ENCODE results near the gene STIM1.
"Not testable (repeated sequence)": the region's sequence is repeated elsewhere in the genome, so short reads cannot be mapped to it uniquely, and the experiment has no call there.

The STIM1 gene

DNA sequence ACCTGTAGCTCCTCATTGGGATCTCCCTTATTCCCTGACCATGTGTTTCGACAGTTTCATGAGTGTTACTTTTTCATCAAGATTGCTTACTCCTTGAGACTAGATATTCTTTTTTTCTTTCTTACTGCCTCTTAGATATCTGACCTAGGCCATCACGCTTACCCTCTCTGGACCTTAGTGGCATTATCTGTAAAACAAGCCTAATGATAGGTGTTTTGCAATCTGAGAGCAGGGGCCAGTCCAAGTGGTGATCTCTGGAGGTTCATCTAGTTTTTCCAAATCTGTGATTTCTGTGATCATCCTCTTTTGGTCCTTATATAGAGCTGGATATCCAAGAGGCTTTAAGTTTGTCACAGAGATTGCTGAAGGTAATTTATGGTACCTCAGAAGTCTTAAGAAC, 34.5 kb downstream of the STIM1 start:
- DNase-seq, result no peak

- DNase-seq, result no peak
These were observed 35.3 kb downstream of the STIM1 start for GRCh38 chr11:3890806-3891205.

- no peak for DNase-seq
These were observed 36.3 kb downstream of the STIM1 start for GRCh38 chr11:3891751-3892150.

DNA sequence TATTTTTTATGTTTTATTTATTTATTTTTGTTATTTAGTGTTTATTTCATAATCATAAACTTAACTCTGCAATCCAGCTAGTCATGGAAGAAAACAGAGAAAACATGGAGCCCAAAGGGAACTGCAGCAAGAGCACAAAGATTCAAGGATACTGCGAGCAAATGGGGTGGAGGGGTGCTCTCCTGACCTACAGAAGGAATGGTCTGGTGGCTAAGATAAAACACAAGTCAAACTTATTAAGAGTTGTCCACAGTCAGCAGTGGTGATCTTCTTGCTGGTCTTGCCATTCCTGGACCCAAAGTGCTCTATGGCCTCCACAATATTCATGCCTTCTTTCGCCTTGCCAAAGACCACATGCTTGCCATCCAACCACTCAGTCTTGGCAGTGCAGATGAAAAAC, 36.7 kb downstream of the STIM1 start:
- no peak for DNase-seq

- no peak for DNase-seq
These were observed 37.8 kb downstream of the STIM1 start for GRCh38 chr11:3893311-3893710.

GRCh38 chr11:3894128-3894731, 38.8 kb downstream of the STIM1 start:
- no peak for DNase-seq

GRCh38 chr11:3896644-3897043, 41.2 kb downstream of the STIM1 start:
- DNase-seq, result no peak

GRCh38 chr11:3900230-3900629, 44.8 kb downstream of the STIM1 start:
- DNase-seq, result not testable (repeated sequence)

GRCh38 chr11:3901249-3902025, 46.0 kb downstream of the STIM1 start:
- no peak for DNase-seq

DNA sequence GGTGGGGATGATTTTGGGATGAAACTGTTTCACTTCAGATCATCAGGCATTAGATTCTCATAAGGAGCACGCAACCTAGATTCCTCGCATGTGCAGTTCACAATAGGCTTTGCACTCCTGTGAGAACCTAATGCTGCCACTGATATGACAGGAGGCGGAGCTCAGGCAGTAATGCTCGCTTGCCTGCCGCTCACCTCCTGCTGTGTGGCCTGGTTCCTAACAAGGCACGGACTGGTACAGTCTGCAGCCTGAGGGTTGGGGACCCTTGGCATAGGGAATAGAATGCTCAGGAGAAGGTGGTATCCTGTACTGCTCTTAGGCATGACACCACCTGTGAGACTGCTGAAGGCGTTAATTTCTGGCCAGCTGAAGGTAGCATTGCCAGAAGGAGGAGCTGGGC, 47.0 kb downstream of the STIM1 start:
- DNase-seq, result no peak

DNA sequence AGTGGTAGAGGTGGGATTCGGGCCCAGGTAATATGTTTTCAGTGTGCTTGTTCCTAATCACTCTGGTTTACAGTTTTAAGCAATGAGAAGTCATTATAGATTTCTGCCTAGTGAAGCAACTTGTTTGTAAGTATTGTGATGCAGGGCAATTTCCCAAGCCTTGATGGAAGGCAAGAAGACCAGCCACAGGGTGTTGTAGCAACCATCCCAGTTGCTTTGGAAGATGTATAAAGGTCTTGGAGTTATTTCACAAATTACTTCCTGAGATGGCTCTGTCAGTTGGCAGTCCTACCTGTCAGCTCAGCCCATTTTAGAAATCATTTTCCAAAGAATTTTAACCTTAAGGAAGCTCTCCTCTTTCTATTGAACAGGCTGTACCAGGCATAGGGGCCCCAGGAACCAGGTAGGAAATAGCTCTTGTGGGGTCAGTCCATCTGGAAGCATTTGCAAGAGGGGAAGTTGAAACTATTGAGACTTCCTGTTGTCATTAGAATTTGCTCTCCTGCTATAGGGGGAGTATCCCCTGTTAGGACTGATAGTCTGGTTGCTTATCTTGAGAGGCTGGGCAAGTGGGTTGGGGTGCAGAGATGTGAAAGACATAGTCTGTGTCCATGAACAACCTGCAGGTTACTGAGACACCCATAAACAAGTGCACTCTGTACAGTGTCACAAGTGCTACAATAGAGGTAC, 47.9 kb downstream of the STIM1 start:
- DNase-seq, result no peak

DNA sequence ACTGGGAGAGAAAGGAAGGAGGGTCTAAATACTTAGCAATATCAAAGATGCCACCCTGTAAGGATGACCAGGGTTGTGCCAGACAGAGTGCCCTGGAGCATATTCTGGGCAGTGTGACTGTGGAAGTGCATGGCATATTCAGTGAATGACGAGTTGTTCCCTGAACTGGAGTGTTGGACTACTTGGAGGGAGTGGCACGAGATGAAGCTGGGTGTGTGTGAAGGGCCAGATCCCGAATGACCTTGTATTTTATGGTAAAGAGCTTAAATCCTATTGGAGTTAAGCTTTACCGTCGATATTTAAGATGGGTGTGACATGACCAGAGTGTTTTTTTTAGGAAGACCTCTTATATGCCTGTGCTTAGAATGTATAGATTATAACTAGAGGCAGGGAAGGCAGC, 48.8 kb downstream of the STIM1 start:
- no peak for DNase-seq

DNA sequence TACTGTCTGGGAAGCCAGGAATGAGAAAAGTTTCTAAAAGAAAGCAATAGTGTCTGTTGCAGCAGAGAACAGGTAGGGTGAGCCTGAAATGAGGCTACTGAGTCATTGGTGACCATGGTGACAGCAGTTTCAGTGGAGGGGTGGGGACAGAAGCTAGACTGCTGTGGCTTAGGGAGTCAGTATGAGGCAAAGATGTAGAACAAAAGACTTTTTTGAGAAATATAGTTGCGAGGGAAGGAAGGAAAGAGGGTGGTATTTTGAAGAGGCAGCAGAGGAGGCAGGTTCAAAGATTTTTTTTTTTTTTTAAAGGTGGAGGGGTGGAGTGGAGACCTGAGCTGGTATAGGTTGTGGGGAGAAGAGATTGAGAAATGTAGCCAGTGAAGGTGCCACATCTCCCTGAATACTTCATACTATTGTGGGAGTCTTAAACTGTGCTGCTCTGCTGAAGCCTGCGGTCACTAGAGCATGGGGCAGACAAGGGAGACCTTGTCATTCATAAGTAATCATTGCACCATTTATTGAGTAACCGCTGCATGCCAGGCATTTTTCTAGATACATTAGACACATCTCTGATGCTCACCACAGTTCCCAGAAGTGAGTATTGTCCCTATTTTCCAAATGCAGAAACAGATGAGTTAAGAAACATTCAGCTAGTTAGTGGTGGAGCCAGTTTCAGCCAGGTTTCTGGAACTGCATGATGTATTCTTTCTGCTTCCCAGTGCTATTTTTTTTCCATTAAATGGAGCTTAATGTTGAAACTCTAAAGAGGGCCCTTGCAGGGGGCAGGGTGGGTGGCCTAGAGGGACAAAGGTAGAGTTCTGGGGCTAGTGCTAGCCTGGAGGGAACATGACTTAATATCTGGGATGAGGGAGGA, 49.9 kb downstream of the STIM1 start:
- DNase-seq, result no peak

DNA sequence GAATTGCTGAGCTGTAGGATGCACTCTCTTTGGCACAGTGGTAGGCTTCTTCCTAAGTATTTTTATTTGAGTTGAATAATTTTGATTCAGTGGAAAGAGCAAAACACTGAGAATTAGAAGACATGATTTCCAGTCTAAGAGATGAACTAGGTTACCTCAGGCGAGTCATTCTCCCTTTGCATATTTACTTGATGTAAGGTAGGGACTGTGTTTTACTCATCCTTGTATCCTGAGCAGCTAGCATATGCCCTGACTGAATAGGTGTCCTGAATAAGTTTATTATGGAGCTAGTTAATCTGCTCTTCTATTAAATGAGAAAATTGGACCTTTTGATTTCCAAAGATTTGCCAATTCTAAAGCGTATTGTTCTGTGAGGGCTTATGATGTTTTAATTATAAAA, 50.7 kb downstream of the STIM1 start:
- no peak for DNase-seq

GRCh38 chr11:3907590-3907989, 52.1 kb downstream of the STIM1 start:
- DNase-seq, result no peak

DNA sequence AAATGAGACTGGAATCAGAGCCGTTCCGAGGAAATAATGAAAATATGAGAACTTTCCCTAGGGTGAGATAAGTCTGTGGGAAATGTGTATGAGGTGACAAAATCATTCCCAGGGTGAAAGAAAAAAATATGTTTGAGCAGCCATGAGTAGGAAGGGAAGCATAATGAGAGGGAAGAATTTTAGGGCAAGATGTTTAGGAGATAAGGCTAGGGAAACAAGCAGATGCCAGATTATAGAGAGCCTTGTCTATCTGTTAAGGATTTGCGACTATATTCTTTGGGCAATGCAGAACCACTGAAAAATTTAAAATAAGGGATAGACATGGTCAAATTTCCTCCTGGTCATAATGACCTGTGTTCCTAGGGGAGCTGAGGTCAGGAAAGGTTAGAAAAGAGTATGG, 54.4 kb downstream of the STIM1 start:
- no peak for DNase-seq

DNA sequence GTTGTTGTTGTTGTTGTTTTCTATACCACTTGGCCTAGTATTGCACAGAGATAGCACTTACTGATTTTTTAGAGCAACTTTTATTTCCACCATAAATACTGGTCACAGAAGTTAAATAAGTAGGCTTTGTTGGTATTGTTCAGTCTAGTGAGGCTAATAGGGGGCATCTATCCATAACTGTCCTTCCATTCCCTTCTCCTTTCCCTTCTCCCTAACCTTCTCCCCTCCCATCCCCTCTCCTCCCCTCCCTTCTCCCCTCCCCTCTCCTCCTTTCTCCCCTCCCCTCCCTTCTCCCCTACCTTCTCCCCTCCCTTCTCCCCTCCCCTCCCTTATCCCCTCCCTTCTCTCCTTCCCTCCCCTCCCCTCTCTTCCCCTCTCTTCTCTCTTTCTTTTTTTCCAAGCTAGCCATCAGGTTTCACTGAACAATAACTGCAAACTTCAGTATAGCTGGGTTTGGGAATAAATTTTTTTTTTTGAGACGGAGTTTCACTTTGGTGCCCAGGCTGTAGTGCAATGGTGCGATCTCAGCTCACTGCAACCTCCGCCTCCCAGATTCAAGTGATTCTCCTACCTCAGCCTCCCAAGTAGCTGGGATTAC, 56.5 kb downstream of the STIM1 start:
- DNase-seq, result no peak

GRCh38 chr11:3913921-3914320, 58.5 kb downstream of the STIM1 start:
- no peak for DNase-seq

DNA sequence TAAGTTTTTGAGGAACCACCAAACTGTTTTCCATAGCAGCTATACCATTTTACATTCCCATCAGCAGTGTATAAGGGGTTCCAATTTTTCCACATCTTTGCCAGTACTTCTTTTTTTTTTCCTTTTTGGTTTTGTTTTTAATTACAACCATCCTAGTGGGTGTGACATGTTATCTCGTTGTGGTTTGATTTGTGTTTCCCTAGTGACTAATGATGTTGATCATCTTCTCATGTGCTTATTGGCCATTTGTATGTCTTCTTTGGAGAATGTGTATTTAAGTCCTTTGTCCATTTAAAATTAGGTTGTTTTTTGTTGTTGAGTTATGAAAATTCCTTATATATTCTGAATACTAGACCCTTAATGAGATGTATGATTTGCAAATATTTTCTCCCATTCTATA, 59.3 kb downstream of the STIM1 start:
- DNase-seq, result no peak

DNA sequence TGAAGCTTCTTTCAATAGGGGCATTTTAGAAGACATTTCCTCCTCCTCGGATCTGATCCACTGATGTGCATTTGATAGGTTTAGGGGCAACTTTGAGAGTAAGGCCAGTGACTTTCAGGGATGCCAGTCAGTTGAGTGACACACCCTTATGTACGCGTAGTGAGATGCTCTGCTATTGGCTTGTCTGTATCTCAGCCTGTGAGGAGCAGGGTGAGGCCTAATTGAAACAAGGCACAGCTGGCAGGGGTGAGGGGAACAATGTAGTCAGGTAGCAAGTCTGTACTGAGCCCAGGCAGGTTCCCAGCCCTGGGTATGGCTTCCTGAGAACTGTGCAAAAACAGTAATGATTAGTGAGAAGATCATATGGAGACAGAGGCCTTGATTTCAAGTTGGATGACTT, 61.5 kb downstream of the STIM1 start:
- DNase-seq, result no peak

DNA sequence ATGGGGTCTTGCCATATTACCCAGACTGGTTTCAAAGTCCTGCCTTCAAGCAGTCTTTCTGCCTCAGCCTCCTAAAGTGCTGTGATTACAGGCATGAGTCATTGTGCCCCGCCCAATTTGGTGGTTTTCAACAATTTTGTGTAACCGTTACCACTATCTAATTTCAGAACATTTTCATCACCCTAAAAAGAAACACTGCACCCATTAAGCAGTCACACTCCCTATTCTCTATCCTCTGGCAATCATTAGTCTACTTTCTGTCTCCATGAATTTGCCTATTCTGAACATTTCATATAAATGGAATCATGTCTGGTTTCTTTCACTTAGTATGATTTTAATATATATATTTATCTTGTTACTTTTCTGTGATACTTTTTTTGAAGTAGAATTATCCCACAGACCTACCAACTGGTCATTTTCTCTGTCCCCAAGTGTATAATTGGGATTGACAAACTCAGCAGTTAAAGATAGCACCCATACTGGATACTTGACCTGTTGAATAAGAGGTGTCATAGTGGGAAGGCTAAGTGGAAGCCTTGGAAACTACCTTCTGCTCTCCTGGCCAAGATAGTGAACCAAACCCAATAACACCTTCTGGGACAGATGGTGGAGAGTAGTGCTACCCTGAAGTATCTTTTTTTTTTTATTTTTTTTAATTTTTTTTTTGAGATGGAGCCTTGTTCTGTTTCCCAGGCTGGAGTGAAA, 64.8 kb downstream of the STIM1 start:
- no peak for DNase-seq

DNA sequence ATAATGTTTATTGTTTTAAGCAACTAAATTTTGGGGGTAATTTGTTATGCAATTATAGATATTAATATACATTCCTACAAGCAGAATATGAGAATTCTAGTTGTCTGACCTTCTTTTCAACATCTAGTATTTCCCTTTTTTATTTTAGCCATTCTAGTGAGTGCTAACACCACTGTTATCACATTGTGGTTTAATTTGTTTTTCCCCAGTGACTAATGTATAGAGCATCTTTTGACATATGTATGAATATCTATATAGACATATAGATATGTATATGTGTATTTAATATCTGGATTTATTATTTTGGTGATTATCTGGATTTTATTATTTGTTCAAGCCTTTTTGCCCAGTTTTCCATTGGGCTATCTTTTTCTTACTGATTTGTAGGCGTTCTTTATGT, 66.6 kb downstream of the STIM1 start:
- no peak for DNase-seq
